GM23338 (cell line): ENCODE results near the gene VWA3B.

Experiments
- EZH2 ChIP-seq: fragments of 200-600 bp; sonication (generic); IDR thresholded peaks from one replicate; pipeline ENCODE4 v1.8.0; 2017; ENCODE audit warnings: antibody characterized with exemption, mild to moderate bottlenecking, low read depth; ENCODE audit not compliant: unreplicated experiment
- REST ChIP-seq: IDR thresholded peaks from one replicate; pipeline ENCODE4 v1.6.1; 2018; ENCODE audit warnings: antibody characterized with exemption; ENCODE audit not compliant: unreplicated experiment
- TF ChIP-seq, protein P1 (sequence below), 2 experiments: fragments of 200-600 bp in 1 of 2; sonication (generic) in 1 of 2; conservative IDR thresholded peaks; 2 replicates each; pipeline versions ENCODE4 v1.5.1 to v1.6.1; 2016 to 2017; ENCODE audit warnings: antibody characterized with exemption in 2 of 2, low read depth in 2 of 2, mild to moderate bottlenecking in 2 of 2, moderate library complexity in 1 of 2

DNA sequence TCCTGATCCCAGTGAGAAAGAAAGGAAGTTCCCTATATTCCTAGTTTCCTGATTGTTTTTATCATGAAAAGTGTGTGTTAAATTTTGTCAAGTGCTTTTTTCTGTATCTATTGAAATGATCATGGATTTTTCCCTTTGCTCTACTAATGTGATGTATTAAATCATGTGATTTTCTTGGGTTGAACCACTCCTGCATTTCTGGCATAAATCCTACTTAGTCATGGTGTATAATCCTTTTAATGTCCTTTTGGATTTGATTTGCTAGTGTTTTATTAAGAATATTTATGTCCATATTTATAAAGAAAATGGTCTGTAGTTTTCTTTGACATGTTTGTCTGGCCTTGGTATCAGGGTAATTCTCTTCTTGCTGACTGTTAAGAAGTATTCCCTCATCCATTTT, 171.9 kb downstream of the VWA3B start:
- TF ChIP-seq, protein P1, sequence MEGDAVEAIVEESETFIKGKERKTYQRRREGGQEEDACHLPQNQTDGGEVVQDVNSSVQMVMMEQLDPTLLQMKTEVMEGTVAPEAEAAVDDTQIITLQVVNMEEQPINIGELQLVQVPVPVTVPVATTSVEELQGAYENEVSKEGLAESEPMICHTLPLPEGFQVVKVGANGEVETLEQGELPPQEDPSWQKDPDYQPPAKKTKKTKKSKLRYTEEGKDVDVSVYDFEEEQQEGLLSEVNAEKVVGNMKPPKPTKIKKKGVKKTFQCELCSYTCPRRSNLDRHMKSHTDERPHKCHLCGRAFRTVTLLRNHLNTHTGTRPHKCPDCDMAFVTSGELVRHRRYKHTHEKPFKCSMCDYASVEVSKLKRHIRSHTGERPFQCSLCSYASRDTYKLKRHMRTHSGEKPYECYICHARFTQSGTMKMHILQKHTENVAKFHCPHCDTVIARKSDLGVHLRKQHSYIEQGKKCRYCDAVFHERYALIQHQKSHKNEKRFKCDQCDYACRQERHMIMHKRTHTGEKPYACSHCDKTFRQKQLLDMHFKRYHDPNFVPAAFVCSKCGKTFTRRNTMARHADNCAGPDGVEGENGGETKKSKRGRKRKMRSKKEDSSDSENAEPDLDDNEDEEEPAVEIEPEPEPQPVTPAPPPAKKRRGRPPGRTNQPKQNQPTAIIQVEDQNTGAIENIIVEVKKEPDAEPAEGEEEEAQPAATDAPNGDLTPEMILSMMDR (conservative IDR thresholded peaks at IDR 0.05; ENCODE audit: low read depth in 2 of 2) = no peak
- TF ChIP-seq REST (no peak), EZH2 (no peak)
